Right renal cortex interstitium (tissue), 3 donors: ENCODE results near the gene TRH. TPM values are rescaled to one million over a fixed set of nuclear protein-coding genes. Genes with fewer than 3 reads are reported as not detected.
"Not testable (repeated sequence)": the region's sequence is repeated elsewhere in the genome, so short reads cannot be mapped to it uniquely, and the experiment has no call there.

Experiments
- DNase-seq, 3 donors: peaks; one replicate each; pipeline ENCODE4 v3.0.0-alpha.2; 2013; ENCODE audit warnings: low read depth in 3 of 3, low spot score in 2 of 3
- polyA plus RNA-seq, 3 donors: library from polyadenylated mRNA; unstranded; fragments of 120-200 nt; gene quantifications; one replicate each; pipeline ENCODE4 v1.2.1, GENCODE V29; 2013; ENCODE audit not compliant: insufficient read length in 3 of 3

TRH gene
- polyA plus RNA-seq, 3 donors = 0.11 to 0.21 (median 0.11) TPM

DNA sequence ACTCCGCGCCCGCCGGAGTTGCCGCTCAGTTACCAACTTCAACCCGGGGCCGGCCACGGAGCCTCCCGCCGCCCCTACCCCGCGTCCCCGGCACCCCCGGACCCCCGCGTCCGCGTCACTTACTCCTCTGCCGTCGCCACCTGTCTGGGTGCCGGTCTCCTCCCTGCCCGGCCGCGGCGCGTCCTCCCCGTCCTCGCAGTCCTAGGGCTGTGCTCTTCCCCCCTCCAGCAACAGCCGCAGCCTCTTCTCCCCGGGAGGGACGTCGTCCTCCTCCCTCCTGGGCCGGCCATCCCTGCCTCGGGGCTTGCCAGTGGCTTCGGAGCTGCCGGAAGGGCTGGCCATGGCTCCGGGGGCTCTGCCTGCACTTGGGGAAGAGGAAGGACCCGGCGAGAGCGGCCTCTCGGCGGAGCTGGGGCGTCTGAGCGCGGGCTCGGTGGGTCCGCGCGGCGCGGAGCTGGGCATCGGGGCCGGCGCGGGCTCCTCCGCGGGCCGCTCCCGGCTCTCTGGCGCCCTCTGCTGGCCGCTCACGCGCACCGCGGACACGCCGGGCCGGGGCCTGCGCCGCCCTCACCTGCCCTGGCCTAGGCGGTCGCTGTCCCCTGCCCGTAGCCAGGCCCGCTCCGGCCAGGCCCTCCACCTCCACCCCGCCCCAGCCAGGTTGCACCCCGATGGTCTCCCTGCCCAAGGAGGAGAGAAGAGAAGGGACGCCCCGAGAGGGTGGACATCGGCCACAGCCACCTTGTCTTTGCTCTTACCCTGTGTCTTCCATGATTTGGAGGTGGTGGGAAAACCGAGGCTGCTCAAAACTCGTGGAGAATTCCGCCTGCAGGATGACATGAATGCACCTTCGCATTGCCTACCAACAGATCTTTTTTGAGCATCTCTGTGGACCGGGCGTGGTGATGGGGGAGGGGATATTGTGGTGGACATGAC, 28.4 kb downstream of the TRH start:
- DNase-seq = peak in 2 of 3 donors; percentile 13 to 23

DNA sequence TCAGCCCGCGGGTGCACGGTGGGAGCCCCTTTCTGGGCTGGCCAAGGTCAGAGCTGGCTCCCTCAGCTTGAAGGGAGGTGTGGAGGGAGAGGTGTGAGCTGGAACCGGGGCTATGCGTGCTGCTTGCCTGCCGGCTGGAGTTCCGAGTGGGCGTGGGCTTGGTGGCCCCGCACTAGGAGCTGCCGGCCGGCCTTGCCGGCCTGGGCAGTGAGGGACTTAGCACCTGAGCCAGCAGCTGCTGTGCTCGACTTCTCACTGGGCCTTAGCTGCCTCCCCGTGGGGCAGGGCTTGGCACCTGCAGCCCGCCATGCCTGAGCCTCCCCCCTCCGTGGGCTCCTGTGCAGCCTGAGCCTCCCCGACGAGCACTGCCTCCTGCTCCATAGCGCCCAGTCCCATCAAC, 36.0 kb downstream of the TRH start:
- DNase-seq = no peak

DNA sequence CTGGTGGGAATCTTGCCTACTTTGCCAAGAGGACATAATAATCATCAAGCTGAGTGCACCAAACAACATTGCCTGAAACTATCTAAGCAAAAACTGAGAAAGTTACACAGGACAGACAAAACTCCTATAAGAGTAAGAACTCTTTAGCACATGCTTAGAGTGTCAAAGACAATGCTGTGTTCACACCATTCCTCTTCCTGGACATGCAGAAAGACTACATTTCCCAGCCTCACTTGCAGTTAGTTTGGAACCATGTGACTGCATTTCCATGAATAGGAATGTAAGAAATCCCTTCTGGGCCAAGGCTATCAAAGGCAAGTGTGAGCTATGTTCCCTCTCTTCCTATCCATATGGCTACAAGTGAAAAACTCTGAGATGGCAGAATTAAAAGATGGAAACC, 37.6 kb downstream of the TRH start:
- DNase-seq = not testable (repeated sequence)

DNA sequence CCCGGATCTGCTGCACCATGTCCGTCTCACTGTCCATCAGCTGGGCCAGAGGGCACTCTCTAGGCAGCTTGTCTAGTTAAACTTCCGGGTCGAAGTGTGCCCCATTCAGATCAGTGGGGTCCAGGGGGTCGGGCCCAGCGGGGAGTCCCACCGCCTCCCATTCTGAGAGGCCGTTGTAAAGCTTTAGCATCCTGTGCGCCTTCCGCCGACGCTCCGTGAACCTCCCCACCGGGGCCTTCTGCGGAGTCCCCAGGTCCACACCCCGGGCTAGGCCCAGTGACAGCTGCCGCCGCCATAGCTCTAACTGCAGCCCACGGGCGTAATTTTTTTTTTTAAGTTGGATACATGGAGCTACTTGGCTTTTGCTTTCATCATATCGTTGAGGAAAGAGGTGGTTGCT, 38.7 kb downstream of the TRH start:
- not testable (repeated sequence) for DNase-seq

DNA sequence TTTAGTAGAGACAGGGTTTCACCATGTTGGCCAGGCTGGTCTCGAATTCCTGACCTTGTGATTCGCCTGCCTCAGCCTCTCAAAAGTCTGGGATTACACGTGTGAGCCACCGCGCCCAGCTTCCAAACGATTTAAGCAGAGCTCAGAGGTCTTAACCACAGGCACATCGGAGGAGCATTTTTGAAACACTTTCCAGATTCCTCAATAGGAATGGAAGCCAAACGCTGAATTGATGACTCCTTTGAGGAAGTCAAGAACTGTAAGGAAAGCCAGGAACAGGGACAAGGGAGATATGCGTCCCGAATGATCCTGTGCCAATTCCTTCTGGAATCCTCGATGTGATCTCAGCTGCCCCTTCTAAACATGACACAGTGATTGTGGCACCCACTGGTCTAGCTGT, 40.0 kb downstream of the TRH start:
- DNase-seq = no peak

DNA sequence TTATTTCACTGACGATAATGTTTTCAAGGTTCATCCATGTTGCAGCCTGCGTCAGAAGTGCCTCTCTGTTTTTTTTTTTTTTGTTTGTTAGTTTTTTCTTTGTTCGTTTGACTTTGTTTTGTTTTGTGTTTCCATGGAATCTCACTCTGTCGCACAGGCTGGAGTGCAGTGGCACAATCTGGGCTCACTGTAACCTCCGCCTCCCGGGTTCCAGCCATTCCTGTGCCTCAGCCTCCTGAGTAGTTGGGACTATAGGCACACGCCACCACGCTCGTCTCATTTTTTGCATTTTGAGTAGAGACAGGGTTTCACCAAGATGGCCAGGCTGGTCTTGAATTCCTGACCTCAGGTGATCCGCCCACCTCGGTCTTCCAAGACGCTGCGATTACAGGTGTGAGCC, 43.1 kb downstream of the TRH start:
- not testable (repeated sequence) for DNase-seq

DNA sequence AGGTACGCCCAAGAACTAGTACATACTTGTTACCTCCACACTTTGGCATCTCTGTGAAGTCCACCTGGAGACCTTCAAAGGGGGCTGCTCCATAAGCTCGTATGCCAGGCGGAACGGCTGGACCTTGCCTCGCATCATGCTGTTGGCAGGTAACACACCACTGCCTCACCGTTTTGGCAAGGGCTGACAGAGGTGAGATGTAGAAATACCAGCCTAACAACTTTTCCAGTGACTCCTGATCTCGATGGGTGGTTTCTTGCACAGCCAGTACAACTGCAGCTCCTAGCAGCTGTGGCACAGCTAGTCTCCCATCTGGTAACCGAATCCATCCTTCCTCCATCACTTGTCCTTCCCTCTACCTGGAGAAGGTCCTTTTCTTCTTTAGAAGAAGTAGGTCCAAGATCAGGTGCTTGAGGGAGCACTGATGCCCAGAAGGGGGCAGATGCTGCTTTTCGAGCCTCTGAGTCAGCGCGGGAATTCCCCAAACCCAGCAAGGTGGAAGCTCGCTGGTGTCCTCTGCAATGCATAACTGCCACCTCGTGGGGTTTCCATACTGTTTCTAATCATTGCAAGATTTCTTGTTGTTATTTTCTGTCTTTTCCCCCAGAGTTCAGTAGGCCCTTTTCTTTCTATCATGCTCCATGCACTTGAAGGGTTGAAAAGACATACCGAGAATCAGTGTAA, 51.8 kb downstream of the TRH start:
- DNase-seq = not testable (repeated sequence)

DNA sequence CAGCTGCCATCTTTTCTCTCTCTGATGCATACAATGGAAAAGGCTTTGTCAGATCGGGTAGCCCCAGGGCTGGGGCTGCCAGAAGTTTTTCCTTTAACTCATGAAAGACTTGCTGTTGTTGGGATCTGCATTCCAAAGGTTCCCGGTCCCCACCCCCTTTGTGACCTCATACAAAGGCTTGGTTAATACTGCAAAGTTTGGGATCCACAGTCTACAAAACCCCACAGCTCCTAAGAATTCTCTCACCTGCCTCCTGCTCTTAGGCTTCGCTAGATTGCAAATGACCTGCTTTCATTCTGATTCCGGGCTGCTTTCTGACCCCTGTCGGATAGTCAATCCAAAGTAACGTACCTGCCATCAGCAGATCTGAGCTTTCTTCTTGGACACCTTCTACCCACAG, 52.9 kb downstream of the TRH start:
- not testable (repeated sequence) for DNase-seq

Other genes starting within 250 kb of the TRH start
- gene TMCC1, start 81.0 kb upstream of the TRH start, polyA plus RNA-seq = 10 to 100 TPM; 22.8 to 24.6 (median 23.5) TPM
- 1 to 10 TPM in 2 of 3 donors, under 1 TPM in 1; 0.95 to 1.5 (median 1.2) TPM for gene ALG1L2, start 107.1 kb downstream of the TRH start, polyA plus RNA-seq